Osteocyte (in vitro differentiated cells): ENCODE results near the gene MBD3. TPM values are rescaled to one million over a fixed set of nuclear protein-coding genes. Genes with fewer than 3 reads are reported as not detected.

ENCODE experiments used
- DNase-seq: peaks from one replicate; pipeline ENCODE4 v3.0.0; 2021; ENCODE audit warnings: mixed read lengths; ENCODE audit not compliant: unreplicated experiment; ENCODE audit errors: extremely low spot score
- H3K27ac Mint-ChIP-seq: one replicate; pipeline ENCODE4 v1.8.0; 2021; ENCODE audit warnings: mild to moderate bottlenecking, mixed read lengths; ENCODE audit not compliant: unreplicated experiment
- H3K27me3 Mint-ChIP-seq: one replicate; pipeline ENCODE4 v1.8.0; 2021; ENCODE audit warnings: mixed read lengths; ENCODE audit not compliant: unreplicated experiment
- H3K36me3 Mint-ChIP-seq: one replicate; pipeline ENCODE4 v1.8.0; 2021; ENCODE audit warnings: mixed read lengths; ENCODE audit not compliant: unreplicated experiment
- H3K4me1 Mint-ChIP-seq: one replicate; pipeline ENCODE4 v1.8.0; 2021; ENCODE audit warnings: mixed read lengths; ENCODE audit not compliant: unreplicated experiment
- H3K4me3 Mint-ChIP-seq: one replicate; pipeline ENCODE4 v1.8.0; 2021; ENCODE audit warnings: mild to moderate bottlenecking, moderate library complexity, mixed read lengths; ENCODE audit not compliant: unreplicated experiment
- H3K9me3 Mint-ChIP-seq: one replicate; pipeline ENCODE4 v1.8.0; 2021; ENCODE audit warnings: mixed read lengths; ENCODE audit not compliant: unreplicated experiment
- CTCF ChIP-seq: fragments of 200-600 bp; sonication (generic); IDR thresholded peaks from 2 replicates; pipeline ENCODE4 v1.5.0; 2021; ENCODE audit warnings: antibody characterized with exemption, mild to moderate bottlenecking, moderate library complexity
- total RNA-seq: library from RNA; stranded (reverse); gene quantifications from 2 replicates; pipeline ENCODE4 v1.2.1, GENCODE V29; 2021

MBD3 gene
- total RNA-seq, 1 donor from 2014 or later: 101 TPM

DNA sequence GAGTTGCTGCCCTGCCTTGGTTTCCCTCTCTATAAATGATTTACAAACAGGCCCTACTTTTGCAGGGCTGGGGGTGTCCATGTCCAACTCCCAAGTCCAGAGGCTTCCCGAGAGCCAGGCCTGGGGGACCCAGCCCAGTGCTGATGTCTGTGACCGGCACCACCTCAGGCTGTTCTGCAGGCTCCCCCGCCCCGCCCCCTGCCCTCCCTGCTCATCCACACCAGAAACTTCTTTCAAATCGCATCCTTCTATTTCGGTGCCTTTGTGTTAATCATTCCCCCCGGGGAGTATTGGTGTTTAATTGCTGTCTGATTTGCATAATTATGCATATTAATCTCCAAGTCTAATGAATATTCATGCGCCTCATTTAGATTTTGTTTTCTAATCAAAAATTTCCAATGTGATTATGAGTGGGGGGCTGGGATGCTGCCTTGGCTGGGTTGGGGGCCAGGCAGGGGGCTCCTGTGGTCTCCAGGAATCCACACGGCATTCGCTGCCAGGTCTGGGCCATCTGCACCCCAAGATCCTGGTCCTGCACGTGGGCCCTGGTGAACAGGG is 40.7 kb upstream of the MBD3 start:
- peaks cover 15% of the 10 kb centered on the region for H3K36me3 Mint-ChIP-seq
- H3K9me3 Mint-ChIP-seq: no peaks in the 10 kb centered on the region
- no peak overlapping the region for H3K27ac Mint-ChIP-seq
- H3K4me1 Mint-ChIP-seq: no peaks in the 10 kb centered on the region
- no peaks in the 10 kb centered on the region for H3K27me3 Mint-ChIP-seq
- no peak overlapping the region for H3K4me3 Mint-ChIP-seq
- TF ChIP-seq CTCF: no peak
- no peak for DNase-seq

- H3K27ac Mint-ChIP-seq: no peak overlapping the region
- H3K4me3 Mint-ChIP-seq: no peak overlapping the region
- peaks cover 13% of the 10 kb centered on the region for H3K36me3 Mint-ChIP-seq
- DNase-seq: no peak
- no peaks in the 10 kb centered on the region for H3K27me3 Mint-ChIP-seq
- H3K9me3 Mint-ChIP-seq: no peaks in the 10 kb centered on the region
- TF ChIP-seq CTCF: no peak
- no peaks in the 10 kb centered on the region for H3K4me1 Mint-ChIP-seq
Measured at GRCh38 chr19:1632462-1633268, 40.0 kb upstream of the MBD3 start.

- H3K36me3 Mint-ChIP-seq: peaks cover 13% of the 10 kb centered on the region
- H3K27me3 Mint-ChIP-seq: no peaks in the 10 kb centered on the region
Measured at GRCh38 chr19:1631557-1632100, 39.0 kb upstream of the MBD3 start.

DNA sequence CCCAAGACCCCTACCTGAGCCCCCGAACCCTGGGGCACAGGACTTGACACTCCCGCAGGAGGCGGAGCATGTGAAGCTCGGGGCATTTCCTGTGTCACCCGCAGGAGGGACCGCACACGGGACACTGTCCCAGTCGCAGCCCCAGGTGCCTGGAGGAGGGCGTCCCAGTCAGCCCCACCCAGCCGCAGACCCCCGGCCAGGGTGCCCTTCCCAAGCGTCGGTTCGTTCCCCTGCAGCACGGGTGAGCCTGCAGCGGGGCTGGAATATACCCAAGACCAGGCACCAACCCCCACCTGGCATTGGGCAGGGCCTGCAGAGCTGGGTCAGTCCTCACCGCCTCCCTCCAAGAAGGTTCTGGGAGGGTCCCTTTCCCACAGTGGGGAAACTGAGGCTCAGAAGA is 38.1 kb upstream of the MBD3 start:
- Mint-ChIP-seq H3K36me3 (peaks cover 14% of the 10 kb centered on the region), H3K4me3 (no peak overlapping the region)
- no peak for TF ChIP-seq CTCF

More at GRCh38 chr19:1631557-1632100, 39.0 kb upstream of the MBD3 start:
- no peak overlapping the region for H3K4me3 Mint-ChIP-seq
- no peak overlapping the region for H3K27ac Mint-ChIP-seq
- no peak for TF ChIP-seq CTCF
- H3K4me1 Mint-ChIP-seq: no peaks in the 10 kb centered on the region
- H3K9me3 Mint-ChIP-seq: no peaks in the 10 kb centered on the region
- no peak for DNase-seq

GRCh38 chr19:1630012-1630411 is 37.3 kb upstream of the MBD3 start:
- H3K4me1 Mint-ChIP-seq: no peaks in the 10 kb centered on the region
- H3K4me3 Mint-ChIP-seq: no peak overlapping the region
- TF ChIP-seq CTCF: no peak
- H3K36me3 Mint-ChIP-seq: peaks cover 10% of the 10 kb centered on the region
- no peak for DNase-seq
- no peak overlapping the region for H3K27ac Mint-ChIP-seq
- H3K9me3 Mint-ChIP-seq: no peaks in the 10 kb centered on the region
- no peaks in the 10 kb centered on the region for H3K27me3 Mint-ChIP-seq

More for the DNA sequence above, 38.1 kb upstream of the MBD3 start:
- no peaks in the 10 kb centered on the region for H3K27me3 Mint-ChIP-seq
- H3K27ac Mint-ChIP-seq: no peak overlapping the region
- no peaks in the 10 kb centered on the region for H3K9me3 Mint-ChIP-seq
- no peaks in the 10 kb centered on the region for H3K4me1 Mint-ChIP-seq
- no peak for DNase-seq
